Bronchial smooth muscle cell (primary cell): ENCODE results near the gene GALNT9. TPM values are rescaled to one million over a fixed set of nuclear protein-coding genes. Genes with fewer than 3 reads are reported as not detected.

ENCODE experiments used
- total RNA-seq: library from RNA; depleted of rRNA; stranded (reverse); fragments of >200 nt; gene quantifications from 2 replicates; pipeline ENCODE4 v1.2.1, GENCODE V29; 2014

Gene GALNT9
- 0.09 and 0.95 TPM in 2 replicates for total RNA-seq

DNA sequence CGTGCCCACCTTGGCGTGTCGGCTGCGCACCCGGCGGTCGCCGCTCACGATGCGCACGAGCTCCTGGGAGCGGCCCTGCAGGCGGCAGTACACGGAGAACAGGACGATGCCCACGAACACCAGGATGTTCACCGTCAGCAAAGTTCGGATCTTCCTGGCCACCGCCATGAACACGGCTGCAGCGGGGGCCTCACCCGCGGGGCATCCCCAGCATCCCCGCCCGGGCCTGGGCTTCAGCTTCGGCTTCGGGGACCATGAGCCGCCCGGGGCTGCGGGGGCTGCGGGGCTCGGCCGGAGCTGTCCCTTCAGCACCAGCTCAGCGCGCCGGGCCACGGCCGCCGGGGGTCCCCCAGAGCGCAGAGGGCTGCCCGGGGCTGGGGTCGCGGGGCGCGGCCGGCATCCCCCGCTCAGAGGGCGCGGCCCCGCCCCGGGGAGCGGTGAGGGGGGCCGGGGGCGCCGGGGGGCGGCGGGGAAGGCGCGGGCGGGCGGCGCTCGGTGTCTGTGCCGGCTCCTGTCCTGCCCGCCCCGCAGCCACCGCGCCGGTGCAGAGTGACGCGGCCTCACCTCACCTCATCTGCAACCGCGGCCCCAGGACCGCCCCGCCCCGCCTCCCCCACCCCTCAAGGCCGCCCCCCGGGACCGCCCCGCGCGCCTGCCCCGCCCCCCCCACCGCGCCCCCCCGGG lies at the start of gene GALNT9:
Gene GALNT9, minus strand, starts transcription at position 554 of the 684 bp plus-strand sequence. Its CDS starts 386 bp downstream, at position 168.

Other genes starting within 250 kb of the GALNT9 start
- gene DDX51, start 185.3 kb downstream of the GALNT9 start, total RNA-seq = 6.5 and 7.2 TPM in 2 replicates
- 4.6 and 7.4 TPM in 2 replicates for gene NOC4L, start 185.1 kb downstream of the GALNT9 start, total RNA-seq
- 0.69 and 0.79 TPM in 2 replicates for gene FBRSL1, start 160.6 kb upstream of the GALNT9 start, total RNA-seq